SU-DHL-6 (cell line): ENCODE data around the gene SLC9C1.

Experiments used
- CTCF ChIP-seq: fragments of 200-600 bp; sonication (generic); IDR thresholded peaks from one replicate; pipeline ENCODE4 v1.5.1; 2017; ENCODE audit warnings: antibody characterized with exemption, mild to moderate bottlenecking, low read length, moderate library complexity; ENCODE audit not compliant: insufficient read depth, poor library complexity, severe bottlenecking
- EZH2phosphoT487 ChIP-seq: fragments of 200-600 bp; sonication (generic), shearing (Covaris generic); conservative IDR thresholded peaks from 2 replicates; pipeline ENCODE4 v1.6.1; 2018; ENCODE audit warnings: mild to moderate bottlenecking, antibody characterized with exemption, low read length, moderate library complexity, mixed read lengths

GRCh38 chr3:112331851-112332250 is 37.8 kb upstream of the SLC9C1 start:
- no peak for TF ChIP-seq CTCF
- no peak for TF ChIP-seq EZH2phosphoT487
